Measurements from ENCODE around the gene ANKZF1. TPM values are rescaled to one million over a fixed set of nuclear protein-coding genes. Genes with fewer than 3 reads are reported as not detected.

Gene ANKZF1
- total and polyA plus RNA-seq, 4 donors = 12.9 to 101 (median 38.7) TPM

DNA sequence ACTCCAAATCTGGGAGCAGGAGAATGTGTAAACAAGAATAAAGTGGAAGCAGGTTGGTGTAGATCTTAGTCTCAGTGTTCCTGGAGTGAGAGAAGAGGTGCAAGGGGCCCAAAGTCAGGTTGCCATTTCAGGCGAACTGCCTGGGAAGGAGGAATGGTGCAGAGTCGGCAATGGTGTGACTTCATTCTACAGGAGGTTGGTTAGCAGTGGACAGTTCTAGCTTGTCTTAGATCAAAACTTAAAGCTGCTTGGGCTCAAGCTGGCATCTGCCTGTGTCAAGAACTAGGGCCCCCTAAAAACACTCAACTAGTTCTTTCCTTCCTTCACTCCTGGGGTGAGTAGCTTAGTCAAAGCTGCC, 19.2 kb downstream of the ANKZF1 start:
- Histone ChIP-seq H3K4me3 (ENCODE audit: low read length in 2 of 2) (no peak overlapping the region), H3K27ac (ENCODE audit: low read depth in 1 of 2, low read length in 2 of 2) (peak overlapping the region; percentile 67 to 89), H3K4me1 (ENCODE audit: control insufficient read depth in 1 of 2, insufficient read depth in 2 of 2, low read length in 2 of 2) (no peaks in the 10 kb centered on the region), H3K9me3 (ENCODE audit: control insufficient read depth, low read length) (no peaks in the 10 kb centered on the region), H3K36me3 (ENCODE audit: control insufficient read depth in 1 of 2, insufficient read depth in 2 of 2, low read length in 1 of 2) (no peaks in the 10 kb centered on the region), H3K27me3 (ENCODE audit: control insufficient read depth in 1 of 2, insufficient read depth in 2 of 2, low read length in 1 of 2) (no peaks in the 10 kb centered on the region)
- ATAC-seq (ENCODE audit: low FRiP score) = no peak
- 37 to 44% methylated on average over 2 of the region's 2 CpGs for WGBS, 2 donors
- intact Hi-C loops (cut with DNase I) = loop anchor here in 1 of 2 donors (5.0 kb wide), 1 partner anchor 43 kb away; no protein-coding TSS in a partner anchor
- no peak for DNase-seq

DNA sequence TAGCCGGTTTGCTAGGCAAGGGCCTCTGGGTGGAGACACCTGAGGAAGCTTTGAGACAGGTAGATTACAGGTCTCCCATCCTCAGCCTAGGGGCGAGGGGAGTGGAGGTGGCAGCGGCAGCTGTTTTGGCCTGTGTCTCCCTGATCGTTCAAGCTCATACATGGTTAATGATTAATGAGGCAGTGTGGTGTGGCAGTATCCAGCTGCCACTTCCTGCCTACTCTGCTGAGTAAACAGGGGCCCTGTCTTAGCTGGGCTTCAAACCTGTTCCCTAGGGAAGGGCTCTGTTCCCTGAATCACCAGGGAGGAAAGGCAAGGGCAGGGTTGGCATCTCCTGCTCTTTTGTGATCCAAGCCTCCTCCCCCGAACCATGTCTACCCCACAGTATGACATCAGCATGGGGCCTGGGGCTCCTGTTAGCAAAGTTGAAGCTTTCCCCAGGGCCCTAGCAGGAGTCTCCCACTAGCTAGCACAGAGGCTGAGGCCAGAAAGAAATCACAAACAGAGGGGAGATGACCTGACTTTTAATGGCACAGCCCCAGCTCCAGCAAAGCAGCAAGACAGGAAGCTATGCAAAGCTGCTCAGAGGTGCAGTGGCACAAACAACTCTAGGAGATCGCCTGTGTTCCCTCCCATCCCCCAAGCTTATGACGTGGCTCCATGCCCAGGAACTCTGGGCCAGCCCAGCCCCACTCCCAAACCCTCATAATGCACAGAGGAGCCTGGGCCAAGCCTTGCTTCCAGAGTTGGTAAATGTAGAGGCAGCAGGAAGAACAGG, 19.8 kb downstream of the ANKZF1 start:
- DNase-seq = peak; percentile 87 to 89
- Histone ChIP-seq H3K4me3 (ENCODE audit: low read length in 2 of 2) (no peak overlapping the region), H3K27me3 (ENCODE audit: control insufficient read depth in 1 of 2, insufficient read depth in 2 of 2, low read length in 1 of 2) (no peaks in the 10 kb centered on the region), H3K4me1 (ENCODE audit: control insufficient read depth in 1 of 2, insufficient read depth in 2 of 2, low read length in 2 of 2) (no peaks in the 10 kb centered on the region), H3K27ac (ENCODE audit: low read depth in 1 of 2, low read length in 2 of 2) (peak overlapping the region; percentile 67 to 89), H3K36me3 (ENCODE audit: control insufficient read depth in 1 of 2, insufficient read depth in 2 of 2, low read length in 1 of 2) (no peaks in the 10 kb centered on the region), H3K9me3 (ENCODE audit: control insufficient read depth, low read length) (no peaks in the 10 kb centered on the region)
- peak; percentile 47 for ATAC-seq (ENCODE audit: low FRiP score)
- WGBS, 2 donors = 2% methylated on average over 7 of the region's 7 CpGs
- intact Hi-C loops (cut with DNase I) = loop anchor here in 1 of 2 donors (5.0 kb wide), 1 partner anchor 43 kb away; no protein-coding TSS in a partner anchor

DNA sequence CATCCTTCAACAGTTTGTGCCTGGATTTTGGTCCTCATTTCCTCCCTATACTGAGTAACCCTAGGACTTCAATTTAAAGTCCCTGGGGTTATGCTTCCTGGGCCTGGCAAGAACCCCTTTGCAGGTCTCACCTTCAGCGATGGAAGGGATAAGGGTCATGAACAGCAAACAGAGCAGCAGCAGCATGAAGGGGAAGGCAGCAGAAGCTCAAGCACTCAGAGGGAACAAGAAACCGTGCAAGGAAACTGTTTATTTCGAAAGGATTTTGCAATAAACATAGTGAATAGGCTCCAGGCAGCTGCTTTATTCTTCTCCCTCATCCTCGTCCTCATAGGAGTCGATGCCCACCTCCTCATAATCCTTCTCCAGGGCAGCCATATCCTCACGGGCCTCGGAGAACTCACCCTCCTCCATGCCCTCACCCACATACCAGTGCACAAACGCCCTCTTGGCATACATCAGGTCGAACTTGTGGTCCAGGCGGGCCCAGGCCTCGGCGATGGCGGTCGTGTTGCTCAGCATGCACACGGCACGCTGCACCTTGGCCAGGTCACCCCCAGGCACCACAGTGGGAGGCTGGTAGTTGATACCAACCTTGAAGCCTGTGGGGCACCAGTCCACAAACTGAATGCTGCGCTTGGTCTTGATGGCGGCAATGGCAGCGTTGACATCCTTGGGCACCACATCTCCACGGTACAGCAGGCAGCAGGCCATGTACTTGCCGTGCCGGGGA, 20.6 kb downstream of the ANKZF1 start:
- H3K36me3 ChIP-seq (ENCODE audit: control insufficient read depth in 1 of 2, insufficient read depth in 2 of 2, low read length in 1 of 2) = no peaks in the 10 kb centered on the region
- H3K27ac ChIP-seq (ENCODE audit: low read depth in 1 of 2, low read length in 2 of 2) = peak overlapping the region in 1 of 2 donors; percentile 89
- no peak for ATAC-seq (ENCODE audit: low FRiP score)
- H3K27me3 ChIP-seq (ENCODE audit: control insufficient read depth in 1 of 2, insufficient read depth in 2 of 2, low read length in 1 of 2) = no peaks in the 10 kb centered on the region
- H3K9me3 ChIP-seq (ENCODE audit: control insufficient read depth, low read length) = no peaks in the 10 kb centered on the region
- H3K4me3 ChIP-seq (ENCODE audit: low read length in 2 of 2) = no peak overlapping the region
- WGBS, 2 donors = 75 to 77% methylated on average over 22 of the region's 22 CpGs
- no peaks in the 10 kb centered on the region for H3K4me1 ChIP-seq (ENCODE audit: control insufficient read depth in 1 of 2, insufficient read depth in 2 of 2, low read length in 2 of 2)
- intact Hi-C loops (cut with DNase I) = no loop called here
- no peak for DNase-seq

DNA sequence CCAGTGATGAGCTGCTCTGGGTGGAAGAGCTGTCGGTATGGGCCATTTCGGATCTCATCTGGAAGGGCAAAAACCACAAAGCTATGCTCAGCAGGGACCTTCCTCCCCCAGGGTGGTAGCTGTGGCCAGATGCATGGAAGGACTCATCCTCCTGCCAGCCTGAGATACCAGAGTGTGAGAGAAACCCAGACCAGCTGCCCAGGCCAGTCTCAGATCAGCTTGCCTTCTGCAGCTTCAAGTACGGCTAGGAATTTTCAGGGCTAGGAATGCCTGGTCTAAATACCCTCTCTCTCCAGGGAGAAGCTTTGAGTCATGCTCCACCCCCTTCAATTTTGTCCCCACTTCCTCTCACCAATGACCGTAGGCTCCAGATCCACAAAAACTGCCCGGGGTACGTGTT, 22.1 kb downstream of the ANKZF1 start:
- Histone ChIP-seq H3K27me3 (ENCODE audit: control insufficient read depth in 1 of 2, insufficient read depth in 2 of 2, low read length in 1 of 2) (no peaks in the 10 kb centered on the region), H3K4me3 (ENCODE audit: low read length in 2 of 2) (no peak overlapping the region), H3K9me3 (ENCODE audit: control insufficient read depth, low read length) (no peaks in the 10 kb centered on the region), H3K36me3 (ENCODE audit: control insufficient read depth in 1 of 2, insufficient read depth in 2 of 2, low read length in 1 of 2) (no peaks in the 10 kb centered on the region), H3K4me1 (ENCODE audit: control insufficient read depth in 1 of 2, insufficient read depth in 2 of 2, low read length in 2 of 2) (no peaks in the 10 kb centered on the region), H3K27ac (ENCODE audit: low read depth in 1 of 2, low read length in 2 of 2) (peak overlapping the region in 1 of 2 donors; percentile 62)
- intact Hi-C loops (cut with DNase I) = loop anchor here in 1 of 2 donors (2.0 kb wide), 3 partner anchors 27 to 43 kb away; partner anchors contain the start of genes ABCB6 and DNAJB2
- no peak for DNase-seq
- ATAC-seq (ENCODE audit: low FRiP score) = no peak
- 38 to 50% methylated on average over 6 of the region's 6 CpGs for WGBS, 2 donors

DNA sequence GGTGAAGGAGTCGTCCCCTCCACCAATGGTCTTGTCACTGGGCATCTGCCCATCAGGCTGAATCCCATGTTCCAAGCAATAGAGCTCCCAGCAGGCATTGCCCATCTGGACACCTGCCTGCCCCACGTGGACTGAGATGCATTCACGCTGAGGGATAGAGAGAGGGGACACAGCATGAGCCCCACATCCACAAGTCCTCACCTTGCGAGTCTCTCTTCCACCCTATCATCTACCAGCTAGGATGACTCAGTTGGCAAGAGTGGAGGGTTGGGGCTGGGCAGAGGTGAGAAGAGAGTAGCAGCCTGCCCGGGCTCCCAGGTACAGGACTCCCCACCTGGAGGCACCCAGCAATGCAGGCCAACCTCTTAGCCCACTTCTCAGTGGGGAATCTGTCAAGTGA, 22.5 kb downstream of the ANKZF1 start:
- Histone ChIP-seq H3K27ac (ENCODE audit: low read depth in 1 of 2, low read length in 2 of 2) (peak overlapping the region in 1 of 2 donors; percentile 62), H3K4me1 (ENCODE audit: control insufficient read depth in 1 of 2, insufficient read depth in 2 of 2, low read length in 2 of 2) (no peaks in the 10 kb centered on the region), H3K36me3 (ENCODE audit: control insufficient read depth in 1 of 2, insufficient read depth in 2 of 2, low read length in 1 of 2) (no peaks in the 10 kb centered on the region), H3K4me3 (ENCODE audit: low read length in 2 of 2) (peak overlapping the region in 1 of 2 donors; percentile 75), H3K9me3 (ENCODE audit: control insufficient read depth, low read length) (no peaks in the 10 kb centered on the region), H3K27me3 (ENCODE audit: control insufficient read depth in 1 of 2, insufficient read depth in 2 of 2, low read length in 1 of 2) (no peaks in the 10 kb centered on the region)
- ATAC-seq (ENCODE audit: low FRiP score) = no peak
- intact Hi-C loops (cut with DNase I) = loop anchor here in 1 of 2 donors (2.0 kb wide), 3 partner anchors 27 to 43 kb away; partner anchors contain the start of genes ABCB6 and DNAJB2
- no peak for DNase-seq
- WGBS, 2 donors = 51 to 66% methylated on average over 5 of the region's 5 CpGs

DNA sequence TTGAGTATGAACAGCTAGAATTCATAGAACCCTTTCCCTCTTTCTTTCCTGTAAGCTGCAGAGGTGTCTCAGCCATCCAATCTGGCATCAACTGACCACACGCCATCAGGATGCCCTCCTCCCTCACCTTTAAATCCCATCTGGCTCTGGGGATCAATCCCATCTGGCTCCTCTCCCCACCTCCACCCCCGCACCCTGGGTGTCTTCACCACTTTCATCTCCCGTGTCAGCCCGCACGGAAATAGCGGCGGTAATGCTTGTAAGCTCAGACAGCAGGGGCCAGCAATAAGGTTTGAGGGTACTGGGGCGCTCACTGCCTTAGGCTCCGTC, 22.9 kb downstream of the ANKZF1 start:
- Histone ChIP-seq H3K27ac (ENCODE audit: low read depth in 1 of 2, low read length in 2 of 2) (peak overlapping the region in 1 of 2 donors; percentile 25), H3K4me1 (ENCODE audit: control insufficient read depth in 1 of 2, insufficient read depth in 2 of 2, low read length in 2 of 2) (no peaks in the 10 kb centered on the region), H3K36me3 (ENCODE audit: control insufficient read depth in 1 of 2, insufficient read depth in 2 of 2, low read length in 1 of 2) (no peaks in the 10 kb centered on the region), H3K9me3 (ENCODE audit: control insufficient read depth, low read length) (no peaks in the 10 kb centered on the region), H3K27me3 (ENCODE audit: control insufficient read depth in 1 of 2, insufficient read depth in 2 of 2, low read length in 1 of 2) (no peaks in the 10 kb centered on the region), H3K4me3 (ENCODE audit: low read length in 2 of 2) (peak overlapping the region in 1 of 2 donors; percentile 75)
- DNase-seq (no peak), ATAC-seq (ENCODE audit: low FRiP score) (no peak)
- intact Hi-C loops (cut with DNase I) = loop anchor here in 1 of 2 donors (2.0 kb wide), 3 partner anchors 26 to 42 kb away; partner anchors contain the start of genes ABCB6 and DNAJB2
- 56 to 62% methylated on average over 9 of the region's 9 CpGs for WGBS, 2 donors

DNA sequence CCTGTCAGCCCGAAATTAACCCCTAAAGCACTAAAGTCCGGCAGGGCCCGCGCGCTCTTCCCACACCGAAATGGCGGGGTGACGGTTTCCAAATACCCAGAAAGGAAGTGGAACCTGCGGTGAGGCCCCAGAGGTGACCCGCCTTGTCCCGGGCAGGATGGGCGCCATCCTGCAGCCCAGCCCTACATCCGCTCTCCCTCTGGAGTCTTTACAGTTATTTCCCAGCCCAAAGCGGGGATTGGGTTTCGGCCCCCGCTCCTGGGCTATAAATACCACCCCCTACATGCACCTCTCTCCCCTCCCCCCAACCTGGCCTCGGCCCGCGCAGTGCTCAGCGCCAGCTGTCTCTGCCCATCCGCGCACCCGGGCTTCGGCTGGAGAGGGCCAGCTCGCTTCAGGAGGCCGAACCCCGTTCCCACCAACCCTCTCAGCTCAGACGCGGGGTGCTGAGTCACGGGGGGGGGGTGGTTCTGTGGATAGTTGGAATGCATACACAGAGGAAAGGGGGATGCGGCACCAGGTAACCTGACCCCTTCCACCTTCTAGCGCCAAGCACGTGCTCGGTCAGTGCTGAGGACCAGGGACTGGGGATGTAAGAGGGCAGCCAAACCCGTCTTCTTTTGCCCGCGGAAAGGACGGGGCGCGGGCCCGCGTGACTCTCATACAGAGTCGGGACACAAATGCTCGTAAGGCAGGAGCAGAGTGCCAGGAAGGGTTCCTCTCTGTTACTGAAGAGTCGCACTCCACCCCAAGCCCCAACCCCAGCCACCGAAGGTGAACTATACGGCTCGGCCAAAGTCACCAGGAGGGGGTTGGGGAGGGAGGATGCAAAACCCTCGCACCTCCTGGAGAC, 23.5 kb downstream of the ANKZF1 start, which contains the start of gene TUBA4B:
TUBA4B (plus strand) TSS at position 344 of the 853 bp plus-strand sequence; CDS start at position 509, 165 bp downstream.
- H3K4me1 ChIP-seq (ENCODE audit: control insufficient read depth in 1 of 2, insufficient read depth in 2 of 2, low read length in 2 of 2) = no peaks in the 10 kb centered on the region
- H3K27me3 ChIP-seq (ENCODE audit: control insufficient read depth in 1 of 2, insufficient read depth in 2 of 2, low read length in 1 of 2) = no peaks in the 10 kb centered on the region
- H3K4me3 ChIP-seq (ENCODE audit: low read length in 2 of 2) = peak within 1 kb of the TSS; percentile 75 to 76
- peak; percentile 64 to 86 for DNase-seq
- H3K9me3 ChIP-seq (ENCODE audit: control insufficient read depth, low read length) = no peaks in the 10 kb centered on the region
- ATAC-seq (ENCODE audit: low FRiP score) = peak; percentile 47
- H3K36me3 ChIP-seq (ENCODE audit: control insufficient read depth in 1 of 2, insufficient read depth in 2 of 2, low read length in 1 of 2) = no peaks in the 10 kb centered on the region
- H3K27ac ChIP-seq (ENCODE audit: low read depth in 1 of 2, low read length in 2 of 2) = peak within 1 kb of the TSS; percentile 8 to 76
- 10 to 11% methylated on average over 46 to 49 of the region's 49 CpGs for whole genome bisulfite sequencing, 2 donors
- intact Hi-C loops (cut with DNase I) = loop anchor here in 1 of 2 donors (2.0 kb wide), 3 partner anchors 26 to 42 kb away; partner anchors contain the start of genes ABCB6 and DNAJB2
